Thyroid gland (tissue), 4 donors: ENCODE data around the gene ACAN.

ENCODE experiments used
- POLR2A ChIP-seq, 2 donors: fragments of 450-650 bp; IDR thresholded peaks; one replicate each; pipeline ENCODE4 v1.6.1; 2017; ENCODE audit warnings: antibody characterized with exemption in 2 of 2, mild to moderate bottlenecking in 2 of 2, moderate library complexity in 1 of 2
- TF ChIP-seq, protein P1 (sequence below), 6 experiments: fragments of 200-600 bp in 3 of 6; fragments of 450-650 bp in 3 of 6; sonication (generic) in 3 of 6; IDR thresholded peaks; one replicate each; pipeline ENCODE4 v1.5.1; 2016 to 2019; ENCODE audit warnings: antibody characterized with exemption in 6 of 6, mild to moderate bottlenecking in 2 of 6, inconsistent platforms in 1 of 6, moderate library complexity in 1 of 6

DNA sequence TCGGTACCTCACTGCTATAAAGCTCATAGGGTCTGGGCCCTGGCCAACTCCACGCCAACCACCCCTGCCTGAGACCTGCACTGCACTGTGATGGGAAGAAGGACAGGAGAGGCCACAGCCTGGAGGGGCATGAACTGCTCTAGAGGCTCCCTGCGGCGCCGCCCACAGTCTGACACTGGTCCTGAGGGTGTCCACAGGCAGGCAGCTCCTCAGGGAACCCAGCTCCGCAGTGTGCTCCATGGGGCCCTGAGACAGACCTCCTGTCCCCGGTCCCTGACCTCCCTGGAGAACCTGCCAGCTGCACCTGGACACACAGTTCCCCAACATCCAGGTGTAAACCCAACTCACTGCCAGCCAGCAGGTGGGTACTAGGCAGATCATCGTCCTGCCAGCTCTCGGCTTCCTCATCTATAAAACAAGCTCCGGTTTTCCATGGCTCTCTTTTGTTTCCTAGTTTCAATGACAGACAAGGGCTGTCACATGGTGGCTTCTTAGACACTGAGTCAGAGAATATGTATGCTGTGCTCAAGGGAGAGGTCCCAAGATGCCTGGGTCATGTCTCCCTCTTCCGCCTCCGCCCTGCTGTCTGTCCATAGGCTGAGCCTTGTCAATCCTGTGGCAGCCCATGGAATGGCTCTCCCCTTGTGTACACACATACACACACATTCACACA lies 97.2 kb downstream of the ACAN start:
- TF ChIP-seq, protein P1, sequence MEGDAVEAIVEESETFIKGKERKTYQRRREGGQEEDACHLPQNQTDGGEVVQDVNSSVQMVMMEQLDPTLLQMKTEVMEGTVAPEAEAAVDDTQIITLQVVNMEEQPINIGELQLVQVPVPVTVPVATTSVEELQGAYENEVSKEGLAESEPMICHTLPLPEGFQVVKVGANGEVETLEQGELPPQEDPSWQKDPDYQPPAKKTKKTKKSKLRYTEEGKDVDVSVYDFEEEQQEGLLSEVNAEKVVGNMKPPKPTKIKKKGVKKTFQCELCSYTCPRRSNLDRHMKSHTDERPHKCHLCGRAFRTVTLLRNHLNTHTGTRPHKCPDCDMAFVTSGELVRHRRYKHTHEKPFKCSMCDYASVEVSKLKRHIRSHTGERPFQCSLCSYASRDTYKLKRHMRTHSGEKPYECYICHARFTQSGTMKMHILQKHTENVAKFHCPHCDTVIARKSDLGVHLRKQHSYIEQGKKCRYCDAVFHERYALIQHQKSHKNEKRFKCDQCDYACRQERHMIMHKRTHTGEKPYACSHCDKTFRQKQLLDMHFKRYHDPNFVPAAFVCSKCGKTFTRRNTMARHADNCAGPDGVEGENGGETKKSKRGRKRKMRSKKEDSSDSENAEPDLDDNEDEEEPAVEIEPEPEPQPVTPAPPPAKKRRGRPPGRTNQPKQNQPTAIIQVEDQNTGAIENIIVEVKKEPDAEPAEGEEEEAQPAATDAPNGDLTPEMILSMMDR (IDR thresholded peaks at IDR 0.05) = no peak
- TF ChIP-seq POLR2A (IDR thresholded peaks at IDR 0.05) = no peak
